ENCODE data around the gene PTPN6.

Gene PTPN6

GRCh38 chr12:6942331-6942665, 8.9 kb upstream of the PTPN6 start:
- DNase-seq: no peak

GRCh38 chr12:6943389-6943721, 7.8 kb upstream of the PTPN6 start:
- DNase-seq: peak; percentile 92

DNA sequence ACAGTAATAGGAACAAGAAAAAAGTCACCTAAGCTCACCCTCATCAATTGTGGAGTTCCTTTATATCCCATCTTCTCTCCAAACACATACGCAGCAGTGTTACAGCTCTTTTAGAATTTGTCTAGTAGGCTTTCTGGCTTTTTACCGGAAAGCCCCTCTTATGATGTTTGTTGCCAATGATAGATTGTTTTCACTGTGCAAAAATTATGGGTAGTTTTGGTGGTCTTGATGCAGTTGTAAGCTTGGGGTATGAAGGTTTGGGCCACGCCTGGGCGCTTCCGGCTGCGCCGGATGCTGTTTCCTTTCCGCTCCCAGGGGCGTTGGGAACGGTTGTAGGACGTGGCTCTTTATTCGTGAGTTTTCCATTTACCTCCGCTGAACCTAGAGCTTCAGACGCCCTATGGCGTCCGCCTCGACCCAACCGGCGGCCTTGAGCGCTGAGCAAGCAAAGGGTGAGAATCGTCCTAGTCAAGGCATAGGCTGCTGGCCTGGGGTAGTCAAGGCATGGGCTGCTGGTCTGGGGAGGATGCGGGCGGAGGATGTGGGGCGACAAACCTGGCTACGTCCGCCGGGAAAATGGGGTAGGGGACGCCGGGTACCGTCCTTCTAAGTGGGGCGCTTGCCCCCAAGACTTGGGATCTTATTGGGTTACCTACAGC, 7.3 kb upstream of the PTPN6 start, which contains the start of the genes C12orf57 and RNU7-1:
C12orf57 (plus strand) TSS at position 301 of the 659 bp plus-strand sequence; CDS start at position 401, 100 bp downstream.
RNU7-1 (plus strand) TSS at position 95 of the 659 bp plus-strand sequence.
- DNase-seq: peak; percentile 89

DNA sequence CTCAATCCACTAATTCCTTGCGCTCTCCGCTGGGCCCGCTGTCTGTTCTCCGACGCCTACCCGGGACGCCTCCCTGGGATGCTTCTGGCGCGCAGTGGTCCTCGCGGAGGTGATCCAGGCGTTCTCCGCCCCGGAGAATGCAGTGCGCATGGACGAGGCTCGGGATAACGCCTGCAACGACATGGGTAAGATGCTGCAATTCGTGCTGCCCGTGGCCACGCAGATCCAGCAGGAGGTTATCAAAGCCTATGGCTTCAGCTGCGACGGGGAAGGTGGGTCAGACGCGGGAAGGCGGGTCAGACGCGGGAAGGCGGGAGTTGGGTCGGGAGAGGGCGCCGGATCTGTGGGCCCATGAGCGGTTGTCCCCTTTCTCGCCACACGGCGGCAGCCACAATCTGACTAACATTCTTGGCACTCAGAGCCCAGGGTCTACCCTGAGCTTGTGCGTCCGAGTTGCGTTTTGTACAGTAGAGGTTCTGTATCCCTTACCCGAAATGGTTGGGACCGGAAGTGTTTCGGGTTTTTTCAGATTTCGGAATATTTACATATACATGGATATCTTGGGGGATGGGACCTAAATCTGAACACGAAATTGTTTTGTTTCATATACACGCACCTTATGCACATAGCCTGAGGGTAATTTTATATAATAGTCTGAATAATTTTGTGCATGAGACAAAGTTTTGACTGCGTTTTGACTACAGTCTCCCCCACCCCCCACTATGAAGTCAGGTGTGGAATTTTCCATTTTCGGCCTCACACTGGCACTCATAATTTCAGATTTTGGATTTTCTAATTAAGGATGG, 6.6 kb upstream of the PTPN6 start:
- peak; percentile 90 for DNase-seq

DNA sequence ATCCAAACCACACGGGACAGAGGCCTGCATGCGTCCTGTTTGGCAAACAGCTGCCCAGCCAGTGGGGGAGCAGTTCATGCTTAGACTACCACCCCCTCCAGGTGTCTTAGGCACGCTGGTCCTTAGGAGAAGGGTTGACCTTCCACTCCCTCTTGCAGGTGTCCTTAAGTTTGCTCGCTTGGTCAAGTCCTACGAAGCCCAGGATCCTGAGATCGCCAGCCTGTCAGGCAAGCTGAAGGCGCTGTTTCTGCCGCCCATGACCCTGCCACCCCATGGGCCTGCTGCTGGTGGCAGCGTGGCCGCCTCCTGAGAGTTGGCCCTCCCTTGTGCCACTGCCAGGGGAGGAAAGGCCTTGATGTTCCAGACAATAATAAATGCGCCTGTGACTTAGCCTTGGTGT, 5.5 kb upstream of the PTPN6 start:
- DNase-seq: no peak

GRCh38 chr12:6946033-6946919, 4.9 kb upstream of the PTPN6 start:
- DNase-seq: peak; percentile 78

GRCh38 chr12:6946920-6947374, 4.2 kb upstream of the PTPN6 start:
- DNase-seq: no peak

DNA sequence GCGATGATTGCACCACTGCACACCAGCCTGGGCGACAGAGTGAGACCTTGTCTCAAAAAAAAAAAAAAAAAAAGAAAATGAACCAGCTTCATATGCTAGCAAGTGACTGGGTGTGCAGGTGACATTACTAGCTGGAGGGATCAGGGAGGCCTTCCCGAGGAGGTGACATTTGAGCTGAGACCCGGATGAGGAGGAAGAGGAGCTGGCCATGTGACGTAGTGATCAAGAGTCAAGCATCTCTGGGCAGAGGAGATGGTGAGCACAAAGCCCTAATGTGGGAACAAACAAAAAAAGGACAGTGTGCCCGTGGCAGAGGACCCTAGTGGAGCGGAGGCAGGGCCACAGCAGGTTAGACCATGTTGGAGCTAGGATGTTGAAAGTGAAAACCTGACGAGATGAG, 3.5 kb upstream of the PTPN6 start:
- DNase-seq: no peak

GRCh38 chr12:6948873-6949594, 2.1 kb upstream of the PTPN6 start:
- DNase-seq: peak; percentile 62

GRCh38 chr12:6950401-6950801, 755 bp upstream of the PTPN6 start:
- peak; percentile 61 for DNase-seq

- peak; percentile 51 for DNase-seq
Observed at GRCh38 chr12:6951551-6952120, 480 bp downstream of the PTPN6 start.

GRCh38 chr12:6952121-6952862, 1.1 kb downstream of the PTPN6 start:
- no peak for DNase-seq

- DNase-seq: no peak
Observed at GRCh38 chr12:6952863-6953441, 1.8 kb downstream of the PTPN6 start.

DNA sequence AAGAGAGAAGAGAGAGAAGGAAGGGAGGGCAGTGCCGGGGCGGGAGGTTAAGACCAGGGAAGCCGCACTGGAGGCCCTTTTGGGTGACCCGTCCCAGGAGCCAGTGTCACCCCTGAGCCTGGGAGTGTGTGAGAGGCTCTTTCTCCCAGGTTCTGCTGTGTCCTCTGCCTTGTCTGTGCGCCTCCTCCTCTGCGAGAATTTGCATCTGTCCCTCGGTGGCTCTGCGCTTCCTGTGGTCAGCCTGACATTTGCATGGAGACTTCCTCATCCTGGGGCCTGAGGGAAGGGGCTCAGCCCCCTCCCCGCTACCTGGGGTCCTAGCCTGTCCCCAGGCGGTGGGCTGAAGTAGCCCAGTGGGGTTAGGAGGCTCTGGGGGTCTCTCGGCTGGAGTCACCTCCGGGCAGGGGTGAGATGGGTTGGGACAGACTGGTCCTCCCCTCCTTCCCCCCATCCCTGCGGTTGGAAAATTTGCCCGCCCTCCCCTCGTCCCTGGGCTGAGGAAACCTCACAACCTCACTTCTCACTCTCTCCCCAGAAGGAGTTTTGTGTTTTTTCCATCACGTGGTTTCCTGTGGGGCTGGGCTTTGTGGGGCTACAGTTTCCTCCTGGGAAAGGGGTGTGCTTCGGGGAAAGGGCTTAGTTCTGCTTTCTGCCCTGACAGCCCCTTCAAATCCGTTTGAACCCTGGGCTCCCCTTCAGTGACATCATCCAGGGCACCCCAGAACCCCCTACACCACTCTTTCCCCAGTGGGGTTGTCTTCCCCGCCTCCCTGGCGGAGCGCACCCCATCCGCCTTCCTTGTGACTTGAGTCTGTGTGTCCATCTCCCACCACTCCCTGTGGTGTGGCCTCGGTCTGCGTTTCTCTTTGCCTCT, 2.5 kb downstream of the PTPN6 start:
- peak; percentile 87 for DNase-seq

DNA sequence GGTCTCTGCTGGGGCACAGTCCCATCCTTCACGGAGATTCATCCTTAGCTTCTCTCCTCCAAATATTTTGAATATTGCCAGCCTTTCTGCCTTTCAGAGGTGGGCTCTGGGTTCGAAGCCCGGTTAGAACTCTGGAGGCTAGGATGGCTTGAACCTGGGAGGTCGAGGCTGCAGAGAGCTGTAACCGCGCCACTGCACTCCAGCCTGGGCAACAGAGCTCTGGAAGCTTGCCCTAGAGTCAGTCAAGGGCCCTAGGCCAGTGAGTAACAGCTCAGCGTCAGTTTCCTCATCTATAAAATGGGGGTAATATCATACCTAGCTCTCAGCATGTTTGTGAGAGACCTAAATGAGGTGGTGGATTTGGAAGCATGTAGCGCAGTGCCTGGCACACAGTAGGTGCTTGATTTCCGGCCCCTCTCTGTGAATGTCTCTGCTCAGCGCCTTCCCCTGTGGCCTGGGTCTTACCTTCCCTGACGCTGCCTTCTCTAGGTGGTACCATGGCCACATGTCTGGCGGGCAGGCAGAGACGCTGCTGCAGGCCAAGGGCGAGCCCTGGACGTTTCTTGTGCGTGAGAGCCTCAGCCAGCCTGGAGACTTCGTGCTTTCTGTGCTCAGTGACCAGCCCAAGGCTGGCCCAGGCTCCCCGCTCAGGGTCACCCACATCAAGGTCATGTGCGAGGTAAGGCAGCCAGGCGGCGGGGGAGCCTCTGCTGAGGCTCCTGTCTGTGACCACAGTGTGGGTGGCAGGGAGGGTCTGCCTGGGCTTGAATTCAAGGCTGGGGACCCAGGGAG, 3.4 kb downstream of the PTPN6 start:
- DNase-seq: peak; percentile 20

DNA sequence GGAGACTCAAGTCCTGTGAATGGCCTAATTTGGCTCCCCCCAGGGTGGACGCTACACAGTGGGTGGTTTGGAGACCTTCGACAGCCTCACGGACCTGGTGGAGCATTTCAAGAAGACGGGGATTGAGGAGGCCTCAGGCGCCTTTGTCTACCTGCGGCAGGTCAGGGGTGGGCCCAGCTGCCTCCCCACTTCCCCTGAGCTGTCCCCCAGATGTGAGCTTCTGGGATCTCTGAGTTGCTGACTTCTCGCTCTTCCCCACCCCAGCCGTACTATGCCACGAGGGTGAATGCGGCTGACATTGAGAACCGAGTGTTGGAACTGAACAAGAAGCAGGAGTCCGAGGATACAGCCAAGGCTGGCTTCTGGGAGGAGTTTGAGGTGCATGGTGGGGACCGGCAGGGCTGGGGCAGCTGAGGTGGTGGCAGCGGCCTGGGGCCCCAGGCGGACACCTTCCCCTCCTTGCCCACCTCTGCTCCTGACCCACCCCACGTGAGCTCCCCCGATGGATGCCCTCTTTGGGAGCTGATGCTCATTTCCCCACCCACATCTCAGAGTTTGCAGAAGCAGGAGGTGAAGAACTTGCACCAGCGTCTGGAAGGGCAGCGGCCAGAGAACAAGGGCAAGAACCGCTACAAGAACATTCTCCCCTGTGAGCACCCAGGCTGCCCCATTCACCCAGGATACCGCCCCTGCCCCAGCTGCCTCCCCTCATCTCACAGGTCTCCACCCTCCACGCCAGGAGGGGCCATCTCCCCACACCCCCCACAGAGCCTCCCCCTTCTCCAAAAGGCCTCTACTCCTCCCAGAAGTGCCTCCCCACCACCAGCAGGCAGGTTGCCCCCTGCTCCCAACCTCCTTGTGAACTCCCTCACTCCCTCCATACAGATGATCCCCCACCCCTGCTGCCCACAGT, 4.2 kb downstream of the PTPN6 start:
- no peak for DNase-seq

DNA sequence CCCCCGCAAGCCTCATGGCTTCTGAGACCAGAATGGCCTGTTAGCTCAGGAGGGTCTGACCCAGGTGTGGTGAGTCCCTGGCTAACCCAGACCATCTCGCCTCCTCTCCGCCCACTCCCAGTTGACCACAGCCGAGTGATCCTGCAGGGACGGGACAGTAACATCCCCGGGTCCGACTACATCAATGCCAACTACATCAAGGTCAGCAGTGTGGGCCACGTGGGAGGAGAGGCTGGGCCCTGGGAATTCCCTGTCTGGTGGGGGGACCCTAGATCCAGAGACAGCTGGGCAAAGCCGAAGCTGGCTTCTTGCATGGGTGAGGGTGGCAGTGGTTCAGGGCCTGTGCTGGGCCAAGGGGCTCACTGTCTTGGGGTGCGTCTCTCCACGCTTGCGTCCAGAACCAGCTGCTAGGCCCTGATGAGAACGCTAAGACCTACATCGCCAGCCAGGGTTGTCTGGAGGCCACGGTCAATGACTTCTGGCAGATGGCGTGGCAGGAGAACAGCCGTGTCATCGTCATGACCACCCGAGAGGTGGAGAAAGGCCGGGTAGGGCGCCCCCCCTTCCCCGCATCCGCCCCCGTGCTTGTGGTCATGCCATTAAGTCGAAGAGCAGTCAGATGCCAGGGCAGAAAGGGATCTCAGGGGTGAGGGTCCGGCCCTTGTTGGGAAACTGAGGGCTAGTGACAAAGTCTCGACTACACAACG, 5.0 kb downstream of the PTPN6 start:
- DNase-seq: peak; percentile 46

Measured in CD4-positive, alpha-beta T cell treated with Interleukin-10 for 1 hour (primary cell).